Psoas muscle (tissue), 8 donors: Measurements from ENCODE around the gene BRIP1. TPM values are rescaled to one million over a fixed set of nuclear protein-coding genes. Genes with fewer than 3 reads are reported as not detected.

ENCODE experiments used
- ATAC-seq, 4 donors: fragments of 200-7000 bp; cut with Tn5 transposase; one replicate each; pipeline ENCODE4 v1.9.1; 2020; ENCODE audit warnings: moderate library complexity in 3 of 4, mild to moderate bottlenecking in 2 of 4
- DNase-seq, 2 donors: peaks; one replicate each; pipeline ENCODE4 v3.0.0-alpha.2; 2020
- H3K27ac ChIP-seq: fragments of 200-600 bp; one replicate; pipeline ENCODE4 v1.8.0; 2022
- H3K27me3 ChIP-seq, 3 donors: fragments of 200-600 bp in 1 of 3; one replicate each; pipeline versions ENCODE4 v1.6.1 to v1.8.0; 2013 to 2022; ENCODE audit warnings: low read length in 2 of 3, mild to moderate bottlenecking in 2 of 3, moderate library complexity in 1 of 3; ENCODE audit not compliant: insufficient read depth in 3 of 3
- H3K36me3 ChIP-seq, 2 donors: fragments of 200-600 bp in 1 of 2; one replicate each; pipeline versions ENCODE4 v1.6.1 to v1.8.0; 2013 to 2022; ENCODE audit warnings: low read depth in 1 of 2, mild to moderate bottlenecking in 1 of 2, moderate library complexity in 1 of 2; ENCODE audit not compliant: insufficient read depth in 1 of 2
- H3K4me1 ChIP-seq: fragments of 200-600 bp; one replicate; pipeline ENCODE4 v1.8.0; 2022
- H3K4me3 ChIP-seq: fragments of 200-600 bp; one replicate; pipeline ENCODE4 v1.8.0; 2022; ENCODE audit warnings: mild to moderate bottlenecking
- H3K9me3 ChIP-seq: fragments of 200-600 bp; one replicate; pipeline ENCODE4 v1.8.0; 2022
- WGBS, 3 donors: extraction: QIAGEN DNeasy Blood & Tissue Kit; methylation state at CpG; one replicate each; pipeline versions ENCODE4 v1.1.6 to v1.1.7; 2013; 5-methylcytosine and 5-hydroxymethylcytosine counted together
- intact Hi-C, 2 donors: fragments of 100-400 bp; cut with DNase I; formaldehyde crosslinking; loops; one replicate each; pipeline versions ENCODE4 v1.11.0 to v1.14.2; 2022
- polyA plus RNA-seq, 3 donors: library from polyadenylated mRNA; stranded (reverse); fragments of 200-250 nt; gene quantifications; one replicate each; pipeline ENCODE4 v1.2.3, GENCODE V29; 2013
- total RNA-seq, 4 donors: library from RNA; stranded (reverse); fragmentation: NEBNext Ultra II Directional in 2 of 4; extraction: Animal tissue kit (Norgen Biotek cat#: 25700) in 2 of 4; gene quantifications; one replicate each; pipeline versions ENCODE4 v1.2.1 to v1.2.4, GENCODE V29; 2021 to 2023
- TF ChIP-seq, protein P1 (sequence below): fragments of 200-600 bp; IDR thresholded peaks from one replicate; pipeline ENCODE4 v1.8.0; 2022; ENCODE audit warnings: antibody characterized with exemption
- donor health status: healthy with polysubstance abuse.
- donor health status: DM: no; HTN: no; CAD: no; lungs with moderate emphysema.
- donor health status: Bipolar disorder and iron deficiency.
- donor health status: healthy.
- donor health status: DM: yes; HTN: yes; CAD: no.
- donor health status: DM: no; HTN: no; CAD: no.
- donor health status: DM: no; HTN: no; CAD: no.
- donor health status: DM: yes; HTN: yes; CAD: no.

The BRIP1 gene
- total and polyA plus RNA-seq, 7 donors = 0.03 to 0.40 (median 0.19) TPM; not detected in 1

DNA sequence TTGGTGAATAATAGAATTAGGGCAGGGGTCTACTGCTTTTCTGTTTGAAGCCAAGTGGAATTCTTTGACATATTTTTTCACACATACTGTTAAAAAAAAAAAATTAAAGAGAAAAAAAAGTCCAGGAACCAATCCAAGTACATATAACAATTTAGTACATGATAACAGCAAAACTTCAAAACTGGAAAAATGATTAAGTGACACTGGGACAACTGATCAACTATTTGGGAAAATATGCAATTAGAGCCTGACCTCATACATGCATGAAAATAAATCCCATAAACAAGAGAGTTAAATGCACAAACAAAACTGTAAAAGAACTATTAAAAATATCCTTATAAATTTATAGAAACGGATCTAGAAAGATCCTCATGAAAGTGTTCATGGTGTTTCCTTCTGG lies 27.7 kb downstream of the BRIP1 start:
- H3K27ac ChIP-seq = no peak overlapping the region
- no peaks in the 10 kb centered on the region for H3K36me3 ChIP-seq
- H3K9me3 ChIP-seq = no peaks in the 10 kb centered on the region
- 77 to 90% (median 88%) methylated on average over 1 of the region's 1 CpG for WGBS, 3 donors
- no peak for ATAC-seq
- TF ChIP-seq, protein P1, sequence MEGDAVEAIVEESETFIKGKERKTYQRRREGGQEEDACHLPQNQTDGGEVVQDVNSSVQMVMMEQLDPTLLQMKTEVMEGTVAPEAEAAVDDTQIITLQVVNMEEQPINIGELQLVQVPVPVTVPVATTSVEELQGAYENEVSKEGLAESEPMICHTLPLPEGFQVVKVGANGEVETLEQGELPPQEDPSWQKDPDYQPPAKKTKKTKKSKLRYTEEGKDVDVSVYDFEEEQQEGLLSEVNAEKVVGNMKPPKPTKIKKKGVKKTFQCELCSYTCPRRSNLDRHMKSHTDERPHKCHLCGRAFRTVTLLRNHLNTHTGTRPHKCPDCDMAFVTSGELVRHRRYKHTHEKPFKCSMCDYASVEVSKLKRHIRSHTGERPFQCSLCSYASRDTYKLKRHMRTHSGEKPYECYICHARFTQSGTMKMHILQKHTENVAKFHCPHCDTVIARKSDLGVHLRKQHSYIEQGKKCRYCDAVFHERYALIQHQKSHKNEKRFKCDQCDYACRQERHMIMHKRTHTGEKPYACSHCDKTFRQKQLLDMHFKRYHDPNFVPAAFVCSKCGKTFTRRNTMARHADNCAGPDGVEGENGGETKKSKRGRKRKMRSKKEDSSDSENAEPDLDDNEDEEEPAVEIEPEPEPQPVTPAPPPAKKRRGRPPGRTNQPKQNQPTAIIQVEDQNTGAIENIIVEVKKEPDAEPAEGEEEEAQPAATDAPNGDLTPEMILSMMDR = no peak
- H3K27me3 ChIP-seq = no peaks in the 10 kb centered on the region
- H3K4me3 ChIP-seq = no peak overlapping the region
- H3K4me1 ChIP-seq = no peaks in the 10 kb centered on the region
- intact Hi-C loops = loop anchor here (2.0 to 10.0 kb wide), 3 partner anchors 201 to 423 kb away; no protein-coding TSS in a partner anchor
- no peak for DNase-seq

- 97 to 100% (median 99%) methylated on average over 2 of the region's 2 CpGs for WGBS, 3 donors
- no peak overlapping the region for H3K27ac ChIP-seq
- TF ChIP-seq, protein P1 = no peak
- no peaks in the 10 kb centered on the region for H3K36me3 ChIP-seq
- intact Hi-C loops = loop anchor here (5.0 to 10.0 kb wide), 2 partner anchors 200 to 417 kb away; no protein-coding TSS in a partner anchor
- H3K4me1 ChIP-seq = no peaks in the 10 kb centered on the region
- H3K4me3 ChIP-seq = no peak overlapping the region
- ATAC-seq = no peak
- no peaks in the 10 kb centered on the region for H3K27me3 ChIP-seq
- H3K9me3 ChIP-seq = no peaks in the 10 kb centered on the region
- DNase-seq = no peak
Measured at GRCh38 chr17:61834610-61835009, 28.7 kb downstream of the BRIP1 start.

DNA sequence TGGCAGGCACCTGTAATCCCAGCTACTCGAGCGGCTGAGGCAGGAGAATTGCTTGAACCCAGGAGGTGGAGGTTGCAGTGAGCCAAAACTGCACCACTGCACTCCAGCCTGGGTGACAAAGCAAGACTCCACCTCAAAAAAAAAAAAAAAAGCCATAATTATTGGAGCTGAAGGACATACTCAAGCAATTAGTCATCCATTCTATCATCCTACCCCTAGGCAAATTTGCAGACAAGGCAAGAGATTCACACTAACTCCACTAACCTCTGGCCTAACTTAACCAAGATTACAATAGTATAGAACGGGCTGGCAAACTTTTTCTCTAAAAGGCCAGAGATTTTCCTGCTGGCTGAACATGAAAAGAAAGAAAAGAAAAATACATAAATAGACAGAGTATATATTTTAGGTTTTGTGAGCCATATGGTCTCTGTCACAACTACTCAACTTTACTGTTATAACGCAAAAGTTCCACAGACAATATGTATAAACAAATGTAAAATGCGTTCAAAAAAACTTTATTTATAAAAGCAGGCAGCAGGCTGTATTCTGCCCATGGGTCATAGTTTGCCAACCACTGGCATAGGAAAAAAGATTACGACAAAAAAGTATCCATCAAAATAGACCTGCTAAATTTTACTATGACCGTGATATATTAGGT lies 29.7 kb downstream of the BRIP1 start:
- no peaks in the 10 kb centered on the region for H3K9me3 ChIP-seq
- DNase-seq = no peak
- no peaks in the 10 kb centered on the region for H3K27me3 ChIP-seq
- H3K27ac ChIP-seq = no peak overlapping the region
- H3K4me1 ChIP-seq = no peaks in the 10 kb centered on the region
- no peak for ATAC-seq
- intact Hi-C loops = loop anchor here in 1 of 2 donors (10.0 kb wide), 1 partner anchor 199 kb away; no protein-coding TSS in a partner anchor
- H3K4me3 ChIP-seq = no peak overlapping the region
- WGBS, 3 donors = 94 to 97% (median 94%) methylated on average over 7 of the region's 7 CpGs
- TF ChIP-seq, protein P1 = no peak
- no peaks in the 10 kb centered on the region for H3K36me3 ChIP-seq

DNA sequence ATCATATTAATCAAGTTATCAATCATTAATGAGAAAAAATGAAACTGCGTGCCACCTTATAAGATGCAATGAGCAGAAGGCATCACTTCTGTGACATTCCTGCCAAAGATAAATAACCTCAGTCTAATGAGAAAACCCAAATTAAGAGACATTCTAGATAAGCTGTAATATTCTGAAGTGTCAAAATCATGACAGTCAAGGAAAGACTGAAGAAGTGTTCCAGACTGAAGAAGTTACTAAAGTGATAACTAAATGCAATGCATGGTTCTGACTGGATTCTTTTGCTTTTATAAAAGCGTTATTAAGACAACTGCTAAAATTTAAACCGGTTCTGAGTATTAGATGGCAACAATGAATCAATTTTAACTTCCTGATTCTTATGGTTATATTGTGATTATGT lies 30.9 kb downstream of the BRIP1 start:
- ATAC-seq (no peak), DNase-seq (no peak)
- H3K4me1 ChIP-seq = no peaks in the 10 kb centered on the region
- TF ChIP-seq, protein P1 = no peak
- no peaks in the 10 kb centered on the region for H3K9me3 ChIP-seq
- intact Hi-C loops = loop anchor here in 1 of 2 donors (10.0 kb wide), 1 partner anchor 198 kb away; no protein-coding TSS in a partner anchor
- no peaks in the 10 kb centered on the region for H3K36me3 ChIP-seq
- H3K27me3 ChIP-seq = no peaks in the 10 kb centered on the region
- 89 to 99% (median 96%) methylated on average over 3 of the region's 3 CpGs for WGBS, 3 donors
- H3K4me3 ChIP-seq = no peak overlapping the region
- H3K27ac ChIP-seq = no peak overlapping the region
